Ovary (tissue), 9 donors: ENCODE data around the gene TIMM50. TPM values are rescaled to one million over a fixed set of nuclear protein-coding genes. Genes with fewer than 3 reads are reported as not detected.

Source experiments
- DNase-seq, 5 donors: peaks; one replicate each; pipeline ENCODE4 v3.0.0-alpha.2; 2019 to 2020
- H3K27ac ChIP-seq, 2 donors: fragments of 200-600 bp; one replicate each; pipeline versions ENCODE4 v1.5.1 to v1.8.0; 2019 to 2022
- H3K27me3 ChIP-seq: fragments of 200-600 bp; one replicate; pipeline ENCODE4 v1.8.0; 2022
- H3K36me3 ChIP-seq: fragments of 200-600 bp; sonication (generic); one replicate; pipeline ENCODE4 v1.5.1; 2019
- H3K4me1 ChIP-seq: one replicate; pipeline ENCODE4 v1.8.1; 2013; ENCODE audit warnings: mild to moderate bottlenecking, moderate library complexity; ENCODE audit not compliant: insufficient read depth
- H3K4me3 ChIP-seq: fragments of 200-600 bp; sonication (generic); one replicate; pipeline ENCODE4 v1.5.1; 2017
- H3K9me3 ChIP-seq, 2 donors: fragments of 200-600 bp in 1 of 2; sonication (generic) in 1 of 2; one replicate each; pipeline versions ENCODE4 v1.5.1 to v1.8.1; 2013 to 2019; ENCODE audit warnings: mild to moderate bottlenecking in 1 of 2, moderate library complexity in 1 of 2
- CTCF ChIP-seq, 3 donors: fragments of 450-650 bp in 2 of 3; fragments of 200-600 bp in 1 of 3; IDR thresholded peaks; one replicate each; pipeline versions ENCODE4 v1.5.1 to v1.8.0; 2016 to 2022; ENCODE audit warnings: antibody characterized with exemption in 3 of 3, mild to moderate bottlenecking in 1 of 3
- EP300 ChIP-seq: sonication (generic); formaldehyde crosslinking; IDR thresholded peaks from one replicate; pipeline ENCODE4 v1.6.1; 2017; ENCODE audit warnings: antibody characterized with exemption
- POLR2A ChIP-seq: fragments of 450-650 bp; IDR thresholded peaks from one replicate; pipeline ENCODE4 v1.6.1; 2017; ENCODE audit warnings: antibody characterized with exemption, mild to moderate bottlenecking, moderate library complexity
- WGBS, 3 donors: extraction: QIAGEN DNeasy Blood & Tissue Kit in 1 of 3; methylation state at CpG; one replicate each; pipeline versions ENCODE4 v1.1.5 to v1.1.7; 2013 to 2017; 5-methylcytosine and 5-hydroxymethylcytosine counted together
- intact Hi-C, 4 donors: fragments of 100-400 bp; cut with DNase I; formaldehyde crosslinking; loops; one replicate each; pipeline versions ENCODE4 v1.11.0 to v1.15.1; 2022 to 2023
- polyA plus RNA-seq, 2 donors: library from polyadenylated mRNA; stranded (reverse); fragments of 200-250 nt in 1 of 2; fragments of 350-450 nt in 1 of 2; fragmentation: Illumina TruSeq in 1 of 2; extraction: RNeasy Lipid Tissue Mini Kit (QIAGEN cat#74804) in 1 of 2; gene quantifications; one replicate each; pipeline ENCODE4 v1.2.3, GENCODE V29; 2013 to 2014
- total RNA-seq, 7 donors: library from RNA; depleted of rRNA in 2 of 7; stranded (reverse); fragments of >200 nt in 2 of 7; fragmentation: NEBNext Ultra II Directional in 3 of 7; extraction: Animal tissue kit (Norgen Biotek cat#: 25700) in 3 of 7; gene quantifications; one replicate each; pipeline versions ENCODE4 v1.1.0 to v1.2.4, GENCODE V29; 2016 to 2023
- donor health status: DM: no; HTN: no; CAD: no; lungs with moderate emphysema.
- donor health status: DM: no; HTN: no; CAD: no.
- donor health status: Bipolar disorder and iron deficiency.
- donor health status: DM: yes; HTN: yes; CAD: no.
- donor health status: DM: no; HTN: no; CAD: no.
- donor health status: DM: yes; HTN: yes; CAD: no.

Gene TIMM50
- total and polyA plus RNA-seq, 9 donors, result 31.5 to 59.9 (median 50.1) TPM

- 53 to 65% (median 62%) methylated on average over 3 of the region's 3 CpGs for WGBS, 3 donors
- no peaks in the 10 kb centered on the region for H3K4me1 ChIP-seq
Measured at GRCh38 chr19:39492788-39493187, 12.2 kb downstream of the TIMM50 start.

GRCh38 chr19:39494661-39495060, 14.0 kb downstream of the TIMM50 start:
- Histone ChIP-seq H3K4me3 (no peak overlapping the region), H3K4me1 (no peaks in the 10 kb centered on the region), H3K9me3 (no peaks in the 10 kb centered on the region), H3K27ac (no peak overlapping the region), H3K36me3 (no peaks in the 10 kb centered on the region), H3K27me3 (peaks cover 4% of the 10 kb centered on the region)
- intact Hi-C loops, result no loop called here
- 74 to 79% (median 78%) methylated on average over 5 of the region's 5 CpGs for WGBS, 3 donors
- TF ChIP-seq CTCF (IDR thresholded peaks at IDR 0.05) (no peak), EP300 (no peak)
- no peak for DNase-seq

More at GRCh38 chr19:39492788-39493187, 12.2 kb downstream of the TIMM50 start:
- intact Hi-C loops, result no loop called here
- Histone ChIP-seq H3K27ac (no peak overlapping the region), H3K4me3 (no peak overlapping the region), H3K27me3 (peaks cover 3% of the 10 kb centered on the region), H3K36me3 (no peaks in the 10 kb centered on the region), H3K9me3 (no peaks in the 10 kb centered on the region)
- TF ChIP-seq CTCF (IDR thresholded peaks at IDR 0.05), result no peak
- TF ChIP-seq EP300, result no peak
- no peak for TF ChIP-seq POLR2A
- DNase-seq, result no peak

- WGBS, 3 donors, result 66 to 83% (median 73%) methylated on average over 5 of the region's 5 CpGs
- Histone ChIP-seq H3K4me1 (no peaks in the 10 kb centered on the region), H3K4me3 (no peak overlapping the region), H3K27ac (no peak overlapping the region), H3K27me3 (peaks cover 4% of the 10 kb centered on the region), H3K36me3 (no peaks in the 10 kb centered on the region), H3K9me3 (no peaks in the 10 kb centered on the region)
- no peak for TF ChIP-seq EP300
- no peak for DNase-seq
- intact Hi-C loops, result no loop called here
Measured at GRCh38 chr19:39496063-39496462, 15.4 kb downstream of the TIMM50 start.

GRCh38 chr19:39497701-39497995, 17.0 kb downstream of the TIMM50 start:
- 0% methylated on average over 6 to 7 of the region's 7 CpGs for WGBS, 3 donors
- Histone ChIP-seq H3K4me1 (no peaks in the 10 kb centered on the region), H3K4me3 (no peak overlapping the region), H3K36me3 (no peaks in the 10 kb centered on the region), H3K27me3 (peaks cover 4% of the 10 kb centered on the region), H3K27ac (no peak overlapping the region), H3K9me3 (no peaks in the 10 kb centered on the region)
- no peak for TF ChIP-seq CTCF (IDR thresholded peaks at IDR 0.05)
- TF ChIP-seq POLR2A, result no peak
- no peak for TF ChIP-seq EP300
- DNase-seq, result no peak
- intact Hi-C loops, result no loop called here

- intact Hi-C loops, result no loop called here
- H3K27ac ChIP-seq, result no peak overlapping the region
- no peak for TF ChIP-seq EP300
- peak in 1 of 3 donors; percentile 6 for TF ChIP-seq CTCF (IDR thresholded peaks at IDR 0.05)
- H3K4me1 ChIP-seq, result no peaks in the 10 kb centered on the region
- no peaks in the 10 kb centered on the region for H3K36me3 ChIP-seq
- peaks cover 4% of the 10 kb centered on the region for H3K27me3 ChIP-seq
- no peaks in the 10 kb centered on the region for H3K9me3 ChIP-seq
- WGBS, 3 donors, result 1% methylated on average over 35 to 40 of the region's 40 CpGs
- peak in 4 of 5 donors; percentile 28 to 49 (median 38) for DNase-seq
- H3K4me3 ChIP-seq, result no peak overlapping the region
Measured at GRCh38 chr19:39497996-39498797, 17.6 kb downstream of the TIMM50 start.
